ENCODE results near the gene ZNF625.

- TF ChIP-seq, protein P1, sequence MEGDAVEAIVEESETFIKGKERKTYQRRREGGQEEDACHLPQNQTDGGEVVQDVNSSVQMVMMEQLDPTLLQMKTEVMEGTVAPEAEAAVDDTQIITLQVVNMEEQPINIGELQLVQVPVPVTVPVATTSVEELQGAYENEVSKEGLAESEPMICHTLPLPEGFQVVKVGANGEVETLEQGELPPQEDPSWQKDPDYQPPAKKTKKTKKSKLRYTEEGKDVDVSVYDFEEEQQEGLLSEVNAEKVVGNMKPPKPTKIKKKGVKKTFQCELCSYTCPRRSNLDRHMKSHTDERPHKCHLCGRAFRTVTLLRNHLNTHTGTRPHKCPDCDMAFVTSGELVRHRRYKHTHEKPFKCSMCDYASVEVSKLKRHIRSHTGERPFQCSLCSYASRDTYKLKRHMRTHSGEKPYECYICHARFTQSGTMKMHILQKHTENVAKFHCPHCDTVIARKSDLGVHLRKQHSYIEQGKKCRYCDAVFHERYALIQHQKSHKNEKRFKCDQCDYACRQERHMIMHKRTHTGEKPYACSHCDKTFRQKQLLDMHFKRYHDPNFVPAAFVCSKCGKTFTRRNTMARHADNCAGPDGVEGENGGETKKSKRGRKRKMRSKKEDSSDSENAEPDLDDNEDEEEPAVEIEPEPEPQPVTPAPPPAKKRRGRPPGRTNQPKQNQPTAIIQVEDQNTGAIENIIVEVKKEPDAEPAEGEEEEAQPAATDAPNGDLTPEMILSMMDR (IDR thresholded peaks at IDR 0.05), result no peak
- TF ChIP-seq POLR2A (IDR thresholded peaks at IDR 0.05), result no peak
These were observed 41.6 kb upstream of the ZNF625 start for GRCh38 chr19:12198136-12198535.
